ENCODE results near the gene PCDHGA6.
"Not testable (repeated sequence)": the region's sequence is repeated elsewhere in the genome, so short reads cannot be mapped to it uniquely, and the experiment has no call there.

Gene PCDHGA6

GRCh38 chr5:141360685-141361084, 13.0 kb upstream of the PCDHGA6 start:
- DNase-seq, result no peak

GRCh38 chr5:141362719-141363118, 11.0 kb upstream of the PCDHGA6 start:
- DNase-seq, result no peak

GRCh38 chr5:141363952-141364660, 9.6 kb upstream of the PCDHGA6 start, which contains the start of gene PCDHGA5:
PCDHGA5 (plus strand) TSS chr5:141364162; CDS start chr5:141364331, 169 bp downstream.
- no peak for DNase-seq

- DNase-seq, result no peak
Observed at GRCh38 chr5:141366016-141366896, 7.4 kb upstream of the PCDHGA6 start.

- DNase-seq, result no peak
Observed at GRCh38 chr5:141369994-141370848, 3.5 kb upstream of the PCDHGA6 start, which contains the start of gene PCDHGB3. PCDHGB3 (plus strand) TSS chr5:141370242; CDS start chr5:141370395, 153 bp downstream.

- DNase-seq, result no peak
Observed at GRCh38 chr5:141371572-141372475, 1.9 kb upstream of the PCDHGA6 start.

GRCh38 chr5:141374627-141375026, 936 bp downstream of the PCDHGA6 start:
- no peak for DNase-seq

- not testable (repeated sequence) for DNase-seq
Observed at GRCh38 chr5:141375444-141376155, 1.9 kb downstream of the PCDHGA6 start.

- no peak for DNase-seq
Observed at GRCh38 chr5:141382469-141383294, 9.0 kb downstream of the PCDHGA6 start, which contains the start of gene PCDHGA7. PCDHGA7 (plus strand) TSS chr5:141382742; CDS start chr5:141382900, 158 bp downstream.

GRCh38 chr5:141383345-141383744, 9.7 kb downstream of the PCDHGA6 start:
- DNase-seq, result no peak

- DNase-seq, result no peak
Observed at GRCh38 chr5:141384471-141385267, 11.0 kb downstream of the PCDHGA6 start.

- DNase-seq, result not testable (repeated sequence)
Observed at GRCh38 chr5:141387557-141388311, 14.0 kb downstream of the PCDHGA6 start, which contains the start of gene PCDHGB4. PCDHGB4 (plus strand) TSS chr5:141387698; CDS start chr5:141387885, 187 bp downstream.

GRCh38 chr5:141388661-141389060, 15.0 kb downstream of the PCDHGA6 start:
- no peak for DNase-seq

- DNase-seq, result no peak
Observed at GRCh38 chr5:141389153-141390042, 15.7 kb downstream of the PCDHGA6 start.

- no peak for DNase-seq
Observed at GRCh38 chr5:141392429-141393198, 18.9 kb downstream of the PCDHGA6 start, which contains the start of gene PCDHGA8. PCDHGA8 (plus strand) TSS chr5:141392633; CDS start chr5:141392814, 181 bp downstream.

GRCh38 chr5:141393267-141393666, 19.6 kb downstream of the PCDHGA6 start:
- DNase-seq, result no peak

Data from NCI-H748 treated with DMSO at 0.1 percent for 48 hours (cell line).